Left hindlimb (tissue), 1 donor: Measurements from ENCODE around the gene TXNIP.
"Not testable (repeated sequence)": the region's sequence is repeated elsewhere in the genome, so short reads cannot be mapped to it uniquely, and the experiment has no call there.

Experiments used
- DNase-seq: peaks from one replicate; pipeline ENCODE4 v3.0.0-alpha.2; 2018

Gene TXNIP, protein sequence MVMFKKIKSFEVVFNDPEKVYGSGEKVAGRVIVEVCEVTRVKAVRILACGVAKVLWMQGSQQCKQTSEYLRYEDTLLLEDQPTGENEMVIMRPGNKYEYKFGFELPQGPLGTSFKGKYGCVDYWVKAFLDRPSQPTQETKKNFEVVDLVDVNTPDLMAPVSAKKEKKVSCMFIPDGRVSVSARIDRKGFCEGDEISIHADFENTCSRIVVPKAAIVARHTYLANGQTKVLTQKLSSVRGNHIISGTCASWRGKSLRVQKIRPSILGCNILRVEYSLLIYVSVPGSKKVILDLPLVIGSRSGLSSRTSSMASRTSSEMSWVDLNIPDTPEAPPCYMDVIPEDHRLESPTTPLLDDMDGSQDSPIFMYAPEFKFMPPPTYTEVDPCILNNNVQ

GRCh38 chr1:145996433-145997015 is at the start of gene TXNIP:
TSS of gene TXNIP (minus strand) at chr1:145996579. CDS start at chr1:145996266, 313 bp downstream.
- DNase-seq, result peak; percentile 99

DNA sequence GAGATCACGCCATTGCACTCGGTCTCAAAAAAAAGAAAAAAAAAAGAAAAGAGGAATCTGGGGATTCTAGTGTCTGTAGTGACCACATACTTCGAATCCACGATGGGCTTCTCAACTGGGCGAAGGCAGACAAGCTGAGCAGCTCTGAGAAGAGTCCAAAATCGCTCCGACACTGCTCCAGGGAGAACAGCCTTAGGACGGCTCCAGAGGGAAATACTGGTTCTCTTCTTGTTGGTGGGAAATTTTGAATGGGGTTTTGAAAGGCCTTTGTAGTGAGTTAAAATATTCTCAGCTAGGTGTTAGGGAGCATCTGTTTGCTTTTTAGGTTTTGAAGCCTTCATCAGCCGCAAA is 43.4 kb upstream of the TXNIP start:
- DNase-seq, result no peak

GRCh38 chr1:146036965-146037646 is 40.7 kb upstream of the TXNIP start:
- peak; percentile 90 for DNase-seq

DNA sequence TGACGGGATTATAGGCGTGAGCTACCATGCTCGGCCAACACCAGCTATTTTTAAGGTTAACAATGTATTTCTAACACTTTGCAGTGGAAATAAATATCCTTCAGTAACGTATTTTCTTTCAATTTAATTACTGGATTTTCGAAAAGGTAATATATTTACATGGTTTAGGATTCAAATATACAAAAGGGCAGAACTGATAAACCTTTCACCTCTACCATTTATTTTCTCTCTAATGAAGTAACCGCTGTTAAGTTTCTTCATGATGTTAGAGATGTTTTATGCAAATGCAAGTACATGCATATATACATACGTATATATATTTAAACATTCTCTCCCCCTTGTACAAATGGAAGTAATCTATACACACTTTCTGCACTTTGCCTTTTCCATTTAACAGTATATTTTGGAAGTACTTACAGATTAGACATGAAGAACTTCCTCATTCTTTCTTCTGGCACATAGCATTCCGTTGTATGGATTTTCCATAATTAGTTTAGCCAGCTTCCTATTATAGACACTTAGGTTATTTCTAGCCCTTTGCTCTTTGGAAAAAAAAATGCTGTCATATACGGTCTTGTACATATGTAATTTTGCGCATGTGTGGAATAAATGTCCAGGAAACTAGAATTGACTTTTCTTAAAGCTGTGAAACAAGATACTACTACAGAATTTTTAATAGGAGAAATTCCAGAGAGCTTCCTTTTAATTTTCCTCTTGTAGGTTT is 40.0 kb upstream of the TXNIP start:
- no peak for DNase-seq

GRCh38 chr1:146035048-146035423 is 38.7 kb upstream of the TXNIP start:
- no peak for DNase-seq

DNA sequence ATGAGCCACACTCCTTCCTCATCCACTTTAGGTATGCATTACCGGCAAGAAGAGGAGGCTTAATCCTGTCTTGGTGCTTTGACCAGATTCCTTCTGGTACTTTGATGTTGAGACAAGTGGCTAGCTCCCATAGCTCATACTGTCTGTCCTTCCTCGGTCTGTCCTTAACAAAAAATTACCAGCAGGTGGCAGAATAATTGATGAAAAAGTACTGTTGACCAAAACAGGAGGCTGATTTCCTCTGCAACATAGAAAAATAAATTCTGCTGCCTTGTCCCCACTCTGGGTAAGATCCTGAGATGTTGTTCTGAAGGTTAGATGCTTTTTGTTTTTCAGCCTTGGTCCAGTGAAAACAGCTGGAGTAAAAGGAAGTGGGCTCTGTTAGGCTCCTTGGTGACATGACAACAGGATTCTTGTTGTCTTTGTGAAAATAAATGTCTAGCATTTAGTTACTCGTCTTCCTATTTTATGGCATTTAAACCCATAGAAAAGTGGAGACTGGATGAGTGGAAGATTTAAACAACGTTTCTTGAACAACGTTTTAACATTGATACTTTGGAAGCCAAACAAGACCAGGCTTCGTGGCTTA is 36.3 kb upstream of the TXNIP start:
- DNase-seq, result no peak

GRCh38 chr1:146031476-146031875 is 35.1 kb upstream of the TXNIP start:
- DNase-seq, result no peak

DNA sequence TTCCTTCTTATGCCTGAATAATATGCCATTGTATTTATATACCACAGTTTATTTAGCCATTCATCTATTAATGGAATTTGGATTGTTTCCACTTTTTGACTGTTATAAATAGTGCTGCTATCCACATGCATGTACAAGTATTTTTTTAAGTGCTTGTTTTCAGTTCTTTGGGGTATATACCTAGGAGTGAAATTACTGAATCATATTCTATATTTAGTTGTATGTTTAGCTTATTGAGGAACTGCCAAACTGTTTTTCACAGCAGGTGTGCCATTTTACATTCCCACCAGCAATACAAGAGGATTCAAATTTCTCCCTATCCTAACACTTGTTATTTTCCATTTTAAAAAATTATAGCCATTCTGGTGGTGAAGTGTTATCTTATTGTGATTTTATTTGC is 32.7 kb upstream of the TXNIP start:
- DNase-seq, result no peak

GRCh38 chr1:146026650-146027049 is 30.3 kb upstream of the TXNIP start:
- DNase-seq, result not testable (repeated sequence)

- not testable (repeated sequence) for DNase-seq
Observed at GRCh38 chr1:146025787-146026495, 29.6 kb upstream of the TXNIP start.

- DNase-seq, result no peak
Observed at GRCh38 chr1:146022403-146023127, 26.2 kb upstream of the TXNIP start.

DNA sequence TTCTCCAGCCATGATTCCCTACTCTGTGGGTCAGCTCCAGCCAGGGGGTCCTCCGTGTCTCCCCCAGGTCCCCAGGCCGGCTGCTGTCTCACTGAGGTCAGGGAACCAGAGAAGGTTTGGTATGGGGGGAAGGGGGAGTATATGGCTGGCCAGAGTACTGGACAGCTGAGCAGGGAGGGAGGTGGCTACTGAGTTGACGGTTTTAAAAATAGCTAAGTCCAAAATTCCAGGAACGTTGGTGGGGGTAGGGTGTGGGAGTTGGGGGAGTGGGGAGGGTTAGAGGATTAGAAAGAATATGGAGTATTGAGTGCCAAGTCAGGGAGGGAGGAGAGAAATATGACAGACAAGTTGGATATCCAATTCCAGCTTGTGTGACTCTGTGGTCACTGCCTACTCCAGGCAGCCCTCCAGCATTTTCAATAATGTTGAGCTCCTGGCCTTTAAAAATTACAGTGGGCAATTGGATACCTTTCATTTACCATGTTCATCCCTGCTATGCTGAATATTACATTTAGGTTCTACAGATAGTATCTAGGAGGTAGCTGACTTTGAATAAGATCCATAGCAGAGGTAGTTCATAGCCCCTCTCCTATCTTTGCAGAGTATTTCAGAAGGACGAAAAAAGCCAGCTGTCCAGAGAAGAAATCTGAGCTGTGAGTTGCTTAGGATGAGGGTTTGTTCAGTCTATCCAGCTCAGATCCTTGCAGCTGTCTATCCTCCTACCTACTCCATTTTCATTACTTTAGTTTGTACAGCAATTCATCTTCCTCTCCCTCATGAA is 25.4 kb upstream of the TXNIP start, which contains the start of gene HJV:
Gene HJV (minus strand): TSS at position 114 of the 781 bp plus-strand sequence. CDS start 1,504 bp downstream, outside the sequence.
- DNase-seq, result no peak

DNA sequence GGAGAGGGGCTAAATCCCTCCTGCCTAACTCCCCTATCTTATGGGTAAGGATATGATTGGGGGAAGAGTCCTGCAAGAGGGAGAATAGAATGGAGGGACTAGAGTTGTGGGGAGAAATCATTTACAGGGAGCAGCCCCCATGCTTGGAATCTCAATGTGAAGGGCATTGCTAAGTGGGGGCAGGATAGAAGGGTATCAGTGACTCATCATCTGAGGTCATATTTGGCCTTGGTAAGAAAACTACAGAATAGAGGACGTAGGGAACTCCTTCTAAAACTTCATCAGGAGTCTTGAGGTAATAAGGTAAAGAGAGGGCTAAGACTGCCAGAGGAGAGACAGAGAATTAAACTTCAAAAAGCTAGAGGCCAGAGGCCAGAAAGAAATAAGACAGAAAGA is 24.7 kb upstream of the TXNIP start:
- DNase-seq, result no peak

- no peak for DNase-seq
Observed at GRCh38 chr1:146020058-146021049, 24.0 kb upstream of the TXNIP start.

- no peak for DNase-seq
Observed at GRCh38 chr1:146019231-146020057, 23.1 kb upstream of the TXNIP start.

DNA sequence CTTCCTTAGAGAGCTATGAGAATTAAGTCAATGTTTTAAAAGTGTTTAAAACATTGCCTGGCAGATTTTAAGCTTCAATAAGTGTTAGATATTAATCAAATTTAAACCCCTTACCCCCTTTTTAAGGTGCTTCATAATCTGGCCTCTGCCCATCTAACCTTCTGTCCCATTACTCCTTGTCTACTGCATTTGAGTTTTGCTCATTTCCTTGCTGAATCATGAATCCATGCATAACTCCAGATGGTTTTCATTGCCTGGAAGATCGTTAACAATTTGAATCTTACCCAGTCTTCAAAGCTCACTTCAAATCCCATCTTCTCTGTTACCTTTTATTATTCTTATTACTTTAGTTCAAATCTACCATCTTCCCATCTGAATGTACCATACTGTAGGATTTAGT is 20.5 kb upstream of the TXNIP start:
- DNase-seq, result no peak

- no peak for DNase-seq
Observed at GRCh38 chr1:146013559-146013922, 17.2 kb upstream of the TXNIP start.
